Activated B cell treated with CpG ODN at 0.5 μM for 24 hours (primary cell): Measurements from ENCODE around the gene FARP1. TPM values are rescaled to one million over a fixed set of nuclear protein-coding genes. Genes with fewer than 3 reads are reported as not detected.

Experiments
- ATAC-seq: fragments of 200-7000 bp; cut with Tn5 transposase; one replicate; pipeline ENCODE4 v1.10.0; 2021; ENCODE audit warnings: low read depth, mild to moderate bottlenecking, moderate library complexity
- CTCF ChIA-PET: fragments of 350-600 bp; sonication (Branson Sonifier 250); formaldehyde crosslinking; loops from one replicate; lab custom pipeline; 2021; ENCODE audit warnings: antibody characterized with exemption; lab: Charles Lee
- POLR2A ChIA-PET: fragments of 350-600 bp; sonication (Branson Sonifier 250); formaldehyde crosslinking; loops from one replicate; lab custom pipeline; 2021; ENCODE audit warnings: antibody characterized with exemption; lab: Charles Lee
- DNase-seq: peaks from one replicate; pipeline ENCODE4 v3.0.0; 2022
- H3K27ac Mint-ChIP-seq: one replicate; pipeline ENCODE4 v1.8.0; 2020; ENCODE audit warnings: mixed read lengths
- H3K27me3 Mint-ChIP-seq: one replicate; pipeline ENCODE4 v1.8.0; 2021; ENCODE audit warnings: mixed read lengths
- H3K36me3 Mint-ChIP-seq: one replicate; pipeline ENCODE4 v1.8.0; 2021; ENCODE audit warnings: low read depth, mixed read lengths
- H3K4me1 Mint-ChIP-seq: one replicate; pipeline ENCODE4 v1.8.0; 2021; ENCODE audit warnings: mixed read lengths
- H3K4me3 Mint-ChIP-seq: one replicate; pipeline ENCODE4 v1.8.0; 2020; ENCODE audit warnings: mild to moderate bottlenecking, mixed read lengths
- H3K9me3 Mint-ChIP-seq: one replicate; pipeline ENCODE4 v1.8.0; 2020; ENCODE audit warnings: mixed read lengths
- CTCF ChIP-seq: fragments of 200-600 bp; IDR thresholded peaks from one replicate; pipeline ENCODE4 v1.8.0; 2022; ENCODE audit warnings: antibody characterized with exemption, mild to moderate bottlenecking
- intact Hi-C: fragments of 100-400 bp; cut with micrococcal nuclease; formaldehyde crosslinking; loops from one replicate; pipeline ENCODE4 v1.15.1; 2024
- total RNA-seq: library from RNA; stranded (reverse); gene quantifications from 2 replicates; pipeline ENCODE4 v1.2.3, GENCODE V29; 2022

Gene FARP1
- total RNA-seq, 1 donor from 2014 or later = 2.1 TPM

GRCh38 chr13:98321395-98321794, 178.5 kb downstream of the FARP1 start:
- no peak overlapping the region for H3K27ac Mint-ChIP-seq
- CTCF ChIA-PET = no interaction called here
- intact Hi-C loops = no loop called here

GRCh38 chr13:98322091-98322718, 179.3 kb downstream of the FARP1 start:
- CTCF ChIA-PET = no interaction called here
- no peak overlapping the region for H3K27ac Mint-ChIP-seq
- POLR2A ChIA-PET = no interaction called here

More at GRCh38 chr13:98321395-98321794, 178.5 kb downstream of the FARP1 start:
- Mint-ChIP-seq H3K36me3 (no peaks in the 10 kb centered on the region), H3K4me3 (no peak overlapping the region), H3K27me3 (no peaks in the 10 kb centered on the region), H3K9me3 (no peaks in the 10 kb centered on the region), H3K4me1 (no peaks in the 10 kb centered on the region)
- TF ChIP-seq CTCF = no peak
- no peak for DNase-seq
- ATAC-seq = no peak
- POLR2A ChIA-PET = no interaction called here

GRCh38 chr13:98324105-98324504, 181.2 kb downstream of the FARP1 start:
- TF ChIP-seq CTCF = no peak
- Mint-ChIP-seq H3K9me3 (no peaks in the 10 kb centered on the region), H3K4me1 (no peaks in the 10 kb centered on the region), H3K36me3 (no peaks in the 10 kb centered on the region), H3K4me3 (no peak overlapping the region), H3K27ac (no peak overlapping the region), H3K27me3 (no peaks in the 10 kb centered on the region)
- CTCF ChIA-PET = no interaction called here
- DNase-seq (no peak), ATAC-seq (no peak)
- POLR2A ChIA-PET = no interaction called here
- intact Hi-C loops = no loop called here

More at GRCh38 chr13:98322091-98322718, 179.3 kb downstream of the FARP1 start:
- no peak for ATAC-seq
- Mint-ChIP-seq H3K4me3 (no peak overlapping the region), H3K9me3 (no peaks in the 10 kb centered on the region), H3K4me1 (no peaks in the 10 kb centered on the region), H3K27me3 (no peaks in the 10 kb centered on the region), H3K36me3 (no peaks in the 10 kb centered on the region)
- no peak for DNase-seq
- intact Hi-C loops = no loop called here
- TF ChIP-seq CTCF = no peak

GRCh38 chr13:98325724-98326123, 182.8 kb downstream of the FARP1 start:
- H3K4me1 Mint-ChIP-seq = no peaks in the 10 kb centered on the region
- ChIA-PET CTCF (no interaction called here), POLR2A (no interaction called here)
- H3K36me3 Mint-ChIP-seq = no peaks in the 10 kb centered on the region
- TF ChIP-seq CTCF = no peak
- DNase-seq (no peak), ATAC-seq (no peak)
- intact Hi-C loops = no loop called here
- no peaks in the 10 kb centered on the region for H3K27me3 Mint-ChIP-seq
- H3K4me3 Mint-ChIP-seq = no peak overlapping the region
- H3K27ac Mint-ChIP-seq = no peak overlapping the region
- H3K9me3 Mint-ChIP-seq = no peaks in the 10 kb centered on the region

- no peak overlapping the region for H3K4me3 Mint-ChIP-seq
- ATAC-seq (no peak), DNase-seq (no peak)
- intact Hi-C loops = no loop called here
- no peak for TF ChIP-seq CTCF
- CTCF ChIA-PET = no interaction called here
- no peaks in the 10 kb centered on the region for H3K27me3 Mint-ChIP-seq
- H3K4me1 Mint-ChIP-seq = no peaks in the 10 kb centered on the region
- POLR2A ChIA-PET = no interaction called here
- no peaks in the 10 kb centered on the region for H3K9me3 Mint-ChIP-seq
- H3K36me3 Mint-ChIP-seq = no peaks in the 10 kb centered on the region
- no peak overlapping the region for H3K27ac Mint-ChIP-seq
Observed at GRCh38 chr13:98326291-98326690, 183.4 kb downstream of the FARP1 start.
